LHCN-M2 (cell line): ENCODE data around the gene TCF4. TPM values are rescaled to one million over a fixed set of nuclear protein-coding genes. Genes with fewer than 3 reads are reported as not detected.

Experiments
- DNase-seq: peaks from one replicate; pipeline ENCODE4 v3.0.0-alpha.2; 2012; ENCODE audit warnings: low read depth
- total RNA-seq: library from RNA; depleted of rRNA; stranded (reverse); fragments of >200 nt; gene quantifications from 2 replicates; pipeline ENCODE4 v1.2.3, GENCODE V29; 2014

The TCF4 gene
- total RNA-seq, 1 experiment from 2014 or later, result 33.0 TPM

GRCh38 chr18:55444536-55444935, 143.5 kb downstream of the TCF4 start:
- DNase-seq, result no peak

- DNase-seq, result no peak
Observed at GRCh38 chr18:55443776-55444175, 144.2 kb downstream of the TCF4 start.

DNA sequence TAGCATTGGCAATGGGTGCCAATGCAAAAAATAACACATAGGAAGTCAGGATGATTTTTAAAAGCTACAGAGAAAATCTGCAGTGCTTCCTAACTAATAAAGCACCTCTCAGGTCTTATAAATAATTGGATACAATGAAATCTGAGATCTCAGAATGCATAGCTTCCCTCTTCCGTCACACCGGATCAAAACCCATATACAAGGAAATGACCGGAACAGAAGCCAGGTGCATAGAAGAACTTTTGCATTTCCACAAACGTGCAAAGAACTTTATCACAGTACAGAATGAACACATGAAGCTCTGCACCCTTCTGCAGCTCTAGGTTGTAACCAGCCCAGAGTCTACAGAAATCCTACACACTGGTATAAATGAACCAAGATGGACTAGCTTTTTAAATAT, 145.4 kb downstream of the TCF4 start:
- no peak for DNase-seq

DNA sequence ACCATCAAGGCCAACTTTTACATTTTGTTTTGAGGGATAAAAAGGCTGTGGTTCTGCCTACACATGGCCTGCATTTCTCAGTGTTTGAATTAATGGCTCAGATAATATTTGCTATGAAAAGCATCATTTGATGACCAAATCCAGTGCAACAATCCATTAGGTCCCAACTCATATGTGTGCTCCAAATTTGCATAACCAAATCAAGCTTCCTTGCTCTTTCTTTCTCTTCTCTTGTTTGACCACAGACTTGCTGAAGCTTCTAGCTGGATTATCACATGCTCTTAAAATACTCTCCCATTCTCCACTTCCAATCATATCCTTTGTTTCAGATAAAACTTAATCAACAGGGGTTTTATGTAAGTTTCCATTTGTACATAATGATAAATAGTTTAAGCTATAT, 147.0 kb downstream of the TCF4 start:
- DNase-seq, result no peak

- DNase-seq, result no peak
Observed at GRCh38 chr18:55439056-55439455, 148.9 kb downstream of the TCF4 start.

- no peak for DNase-seq
Observed at GRCh38 chr18:55435592-55435991, 152.4 kb downstream of the TCF4 start.

DNA sequence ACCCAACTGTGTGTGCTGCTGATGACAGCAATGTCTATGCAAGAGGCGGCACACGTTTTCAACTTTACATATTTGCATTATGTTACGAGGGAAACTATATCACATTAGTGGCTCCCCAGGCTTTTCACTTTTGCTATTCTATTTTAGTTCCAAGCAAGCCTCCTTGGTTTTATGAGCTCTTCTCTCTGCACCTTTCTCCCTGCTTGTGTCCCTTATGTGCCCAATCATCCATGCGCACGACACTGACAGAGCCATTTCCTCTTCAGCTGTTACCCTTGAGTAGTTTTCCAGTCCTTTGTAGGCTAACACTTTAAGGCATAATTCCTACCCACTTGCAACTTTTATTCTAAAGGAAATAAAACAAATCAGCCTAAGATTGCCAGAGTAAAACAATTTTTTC, 154.3 kb downstream of the TCF4 start:
- DNase-seq, result no peak

GRCh38 chr18:55433140-55433539, 154.9 kb downstream of the TCF4 start:
- no peak for DNase-seq

- DNase-seq, result no peak
Observed at GRCh38 chr18:55432307-55433040, 155.5 kb downstream of the TCF4 start.

DNA sequence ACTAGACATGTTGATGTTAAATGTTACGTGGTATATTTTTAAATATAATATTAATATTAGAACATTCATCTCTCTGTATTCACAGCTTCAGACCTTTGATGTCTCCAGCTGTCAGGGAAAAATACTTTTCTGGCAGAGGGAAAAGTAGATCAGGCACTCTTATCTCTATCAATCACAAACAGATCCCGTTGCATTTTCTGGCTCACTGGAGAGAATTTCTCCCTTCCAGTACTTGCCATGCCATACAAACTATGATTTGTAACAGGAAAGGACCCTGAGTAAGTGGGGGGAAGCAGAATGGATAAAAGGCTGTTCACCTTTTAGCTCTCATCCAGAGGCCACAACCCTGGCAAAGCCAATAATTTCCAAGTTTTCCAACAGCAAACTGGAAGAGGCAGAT, 158.0 kb downstream of the TCF4 start:
- no peak for DNase-seq

GRCh38 chr18:55427951-55428350, 160.0 kb downstream of the TCF4 start:
- no peak for DNase-seq

DNA sequence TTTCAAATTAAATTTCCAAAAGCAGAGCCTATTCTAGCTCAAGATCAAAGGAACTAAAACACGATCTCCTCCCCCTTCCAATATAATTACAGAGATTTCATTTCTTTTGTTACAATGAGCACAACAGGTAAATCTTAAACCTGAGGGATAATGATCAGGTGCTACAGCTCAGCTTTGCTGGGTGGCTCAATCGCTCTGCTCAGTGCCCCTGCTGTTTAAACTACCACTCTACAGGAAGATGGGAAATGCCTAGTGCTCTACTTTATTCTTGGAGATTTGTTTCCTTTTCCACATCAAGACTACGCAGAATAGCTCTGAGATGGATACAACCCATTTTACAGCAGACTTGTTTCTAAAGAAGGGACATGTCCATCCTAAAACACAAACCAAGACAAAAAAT, 162.3 kb downstream of the TCF4 start:
- DNase-seq, result no peak

GRCh38 chr18:55422456-55423180, 165.4 kb downstream of the TCF4 start:
- DNase-seq, result peak; percentile 42

GRCh38 chr18:55421615-55422419, 166.2 kb downstream of the TCF4 start:
- DNase-seq, result peak; percentile 66

GRCh38 chr18:55421308-55421614, 166.7 kb downstream of the TCF4 start:
- DNase-seq, result no peak

GRCh38 chr18:55420665-55421307, 167.2 kb downstream of the TCF4 start:
- peak; percentile 11 for DNase-seq

GRCh38 chr18:55419947-55420664, 167.9 kb downstream of the TCF4 start:
- peak; percentile 46 for DNase-seq

DNA sequence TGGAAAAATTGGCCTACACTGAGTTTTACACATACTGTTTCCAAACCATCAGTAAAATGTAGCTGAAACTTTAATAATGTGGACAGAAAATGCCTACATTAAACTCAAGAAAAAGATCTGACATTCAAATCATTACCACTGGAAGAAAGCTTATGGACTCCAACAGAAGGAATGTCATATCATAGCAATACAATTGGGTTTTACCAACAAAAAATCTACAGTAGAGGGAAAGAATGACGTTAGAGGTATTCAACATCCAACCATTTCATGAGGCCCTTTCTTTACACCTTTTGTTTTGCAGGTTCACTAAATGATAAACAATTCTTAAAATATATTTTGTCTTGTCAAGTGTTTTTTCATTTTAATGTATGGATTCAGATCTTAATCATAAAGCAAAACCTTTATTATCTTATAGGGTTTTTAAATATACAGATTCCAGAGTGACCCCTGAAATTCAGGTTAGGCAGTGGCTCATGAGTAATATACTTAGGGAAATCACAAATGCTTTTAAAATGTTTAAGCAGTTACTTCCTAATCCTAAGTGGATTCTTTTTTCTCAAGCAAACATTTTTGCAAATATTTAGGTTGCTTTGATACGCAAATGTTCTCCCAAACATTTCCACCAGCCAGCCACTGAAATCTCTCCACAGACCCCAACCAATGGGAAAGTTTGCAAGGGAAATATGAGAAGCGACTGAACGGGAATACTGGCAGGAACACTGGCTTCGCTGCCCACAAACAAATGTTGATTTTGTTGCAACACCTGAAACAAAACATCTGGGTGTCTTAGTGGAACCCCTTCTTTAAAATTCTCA, 168.7 kb downstream of the TCF4 start:
- no peak for DNase-seq

GRCh38 chr18:55418439-55418838, 169.6 kb downstream of the TCF4 start:
- DNase-seq, result no peak

GRCh38 chr18:55416791-55417190, 171.2 kb downstream of the TCF4 start:
- no peak for DNase-seq
